HCT116 (cell line): Measurements from ENCODE around the gene POLA1.

Source experiments
- CTCF ChIP-seq, 3 experiments: fragments of 200-600 bp in 1 of 3; sonication (generic) in 1 of 3; IDR thresholded peaks in 2 of 3; conservative IDR thresholded peaks in 1 of 3; 2 replicates each; pipeline ENCODE4 v1.5.1; 2012 to 2017; ENCODE audit warnings: low read depth in 2 of 3, low read length in 2 of 3, antibody characterized with exemption in 1 of 3, borderline replicate concordance in 1 of 3, control low read depth in 1 of 3, mild to moderate bottlenecking in 1 of 3, mixed read lengths in 1 of 3, mixed run types in 1 of 3, moderate library complexity in 1 of 3; ENCODE audit not compliant: insufficient read depth in 1 of 3
- EGR1 ChIP-seq: IDR thresholded peaks from 2 replicates; pipeline ENCODE4 v1.6.1; 2012; ENCODE audit warnings: low read depth
- ELF1 ChIP-seq: IDR thresholded peaks from 2 replicates; pipeline ENCODE4 v1.6.1; 2012; ENCODE audit warnings: low read depth, borderline replicate concordance
- EZH2 ChIP-seq: fragments of 200-600 bp; sonication (generic); IDR thresholded peaks from 2 replicates; pipeline ENCODE4 v1.6.1; 2017; ENCODE audit warnings: antibody characterized with exemption, mixed run types
- EZH2phosphoT487 ChIP-seq: fragments of 200-600 bp; IDR thresholded peaks from 2 replicates; pipeline ENCODE4 v1.6.1; 2018; ENCODE audit warnings: antibody characterized with exemption, borderline replicate concordance
- FOSL1 ChIP-seq: IDR thresholded peaks from 2 replicates; pipeline ENCODE4 v1.6.1; 2012; ENCODE audit warnings: low read depth
- JUND ChIP-seq: IDR thresholded peaks from 2 replicates; pipeline ENCODE4 v1.6.1; 2012
- MAX ChIP-seq: IDR thresholded peaks from 2 replicates; pipeline ENCODE4 v1.6.1; 2012
- POLR2A ChIP-seq: IDR thresholded peaks from 2 replicates; pipeline ENCODE4 v1.7.0; 2011; ENCODE audit warnings: borderline replicate concordance; ENCODE audit not compliant: insufficient read depth, insufficient read length; ENCODE audit errors: extremely low read depth
- POLR2AphosphoS5 ChIP-seq: IDR thresholded peaks from 2 replicates; pipeline ENCODE4 v1.6.1; 2011; ENCODE audit warnings: mild to moderate bottlenecking, low read depth, low read length, moderate library complexity
- SRF ChIP-seq: IDR thresholded peaks from 2 replicates; pipeline ENCODE4 v1.6.1; 2012; ENCODE audit warnings: low read depth
- ZBTB33 ChIP-seq: IDR thresholded peaks from 2 replicates; pipeline ENCODE4 v1.6.1; 2011; ENCODE audit warnings: mild to moderate bottlenecking, low read length, moderate library complexity; ENCODE audit not compliant: insufficient replicate concordance; ENCODE audit errors: extremely low read depth
- ZNF274 ChIP-seq: fragments of 200-500 bp; sonication (Bioruptor generic); IDR thresholded peaks from 2 replicates; pipeline ENCODE4 v1.6.1; 2014; ENCODE audit warnings: mild to moderate bottlenecking, low read depth, low read length, inconsistent platforms

GRCh38 chrX:25001808-25002660, 308.3 kb downstream of the POLA1 start:
- TF ChIP-seq CTCF (IDR thresholded peaks at IDR 0.05 in 2 of 3, conservative IDR thresholded peaks at IDR 0.05 in 1 of 3; ENCODE audit: borderline replicate concordance in 1 of 3, insufficient read depth in 1 of 3, low read depth in 2 of 3, low read length in 2 of 3), result no peak
- TF ChIP-seq FOSL1, result no peak
- no peak for TF ChIP-seq POLR2AphosphoS5
- TF ChIP-seq EZH2phosphoT487, result no peak
- no peak for TF ChIP-seq EZH2
- no peak for TF ChIP-seq ELF1
- TF ChIP-seq ZNF274, result no peak
- no peak for TF ChIP-seq POLR2A
- no peak for TF ChIP-seq ZBTB33
- TF ChIP-seq EGR1, result no peak
- TF ChIP-seq MAX, result no peak
- TF ChIP-seq JUND, result no peak
- TF ChIP-seq SRF, result no peak
